Heart left ventricle (tissue), 13 donors: ENCODE results near the gene CREB3.

ENCODE experiments used
- CTCF ChIP-seq, 12 donors: fragments of 200-600 bp; sonication (generic) in 4 of 12; IDR thresholded peaks; one replicate each; pipeline versions ENCODE4 v1.5.0 to v1.8.0; 2018 to 2022; ENCODE audit warnings: antibody characterized with exemption in 12 of 12, mild to moderate bottlenecking in 5 of 12
- POLR2A ChIP-seq, 2 donors: fragments of 450-650 bp; IDR thresholded peaks; one replicate each; pipeline ENCODE4 v1.6.1; 2017; ENCODE audit warnings: antibody characterized with exemption in 2 of 2, mild to moderate bottlenecking in 2 of 2, moderate library complexity in 2 of 2
- donor health status: ischemic (EF 13 %, LVEDD 7.1; RV severe dilation, severe dysfunction).
- donor health status: DM: no; HTN: yes; CAD: no.
- donor health status: DM: no; HTN: no; CAD: no.
- donor health status: ischemic (EF 25% LVEDD 6.9; RV normal size, moderate dysfunction).
- donor health status: ischemic (EF 25% LVEDD 5.7; RV mildly dilated, moderate dysfunction).
- donor health status: ischemic (EF 35%, LVEDD 5.7; RV mildly dilated, moderate dysfunction).
- donor health status: nonischemic (EF 11% LVEDD 7.7; RV severe dilation, severe dysfunction).
- donor health status: DM: yes; HTN: yes; CAD: no.
- donor health status: PGD.
- donor health status: ischemic (EF 29% LVEDD 5.4; RV normal size, mild dysfunction).
- donor health status: nonischemic (EF 23%, LVEDD 6.1; RV moderate dilation, normal function).

DNA sequence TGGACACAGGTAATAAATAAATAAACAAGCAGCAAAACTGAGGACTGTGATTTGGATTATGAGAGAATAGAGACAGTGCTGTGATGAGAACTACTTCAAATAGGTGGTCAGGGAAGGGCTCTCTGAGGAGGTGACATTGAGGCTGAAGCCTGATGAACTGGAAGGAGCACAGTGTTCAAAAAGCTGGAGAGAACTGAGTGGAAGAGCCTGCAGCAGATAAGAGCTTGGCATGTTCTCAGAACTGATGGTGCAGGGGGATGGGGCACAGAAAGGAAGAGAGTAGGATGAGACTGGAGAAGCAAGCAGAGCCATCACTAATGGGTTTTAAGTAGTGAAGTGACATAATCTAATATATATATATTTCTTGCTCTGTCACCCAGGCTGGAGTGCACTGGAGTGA is 31.5 kb upstream of the CREB3 start:
- no peak for TF ChIP-seq POLR2A (IDR thresholded peaks at IDR 0.05)
- no peak for TF ChIP-seq CTCF (IDR thresholded peaks at IDR 0.05)
